Immature natural killer cell (primary cell): Measurements from ENCODE around the gene PEAR1. TPM values are rescaled to one million over a fixed set of nuclear protein-coding genes. Genes with fewer than 3 reads are reported as not detected.

Source experiments
- DNase-seq, 3 donors: peaks; one replicate each; pipeline ENCODE4 v3.0.0; 2022; ENCODE audit warnings: mixed read lengths in 1 of 3
- H3K27ac Mint-ChIP-seq, 6 donors: one replicate each; pipeline ENCODE4 v1.8.0; 2020; ENCODE audit warnings: mixed read lengths in 6 of 6, mild to moderate bottlenecking in 5 of 6, inconsistent platforms in 4 of 6, moderate library complexity in 3 of 6
- H3K27me3 Mint-ChIP-seq, 3 donors: one replicate each; pipeline ENCODE4 v1.8.0; 2020 to 2021; ENCODE audit warnings: low read depth in 3 of 3, mild to moderate bottlenecking in 3 of 3, mixed read lengths in 3 of 3, moderate library complexity in 3 of 3, inconsistent platforms in 1 of 3
- H3K36me3 Mint-ChIP-seq, 3 donors: one replicate each; pipeline ENCODE4 v1.8.0; 2020; ENCODE audit warnings: mixed read lengths in 3 of 3, inconsistent platforms in 2 of 3, mild to moderate bottlenecking in 2 of 3
- H3K4me1 Mint-ChIP-seq, 2 donors: one replicate each; pipeline ENCODE4 v1.8.0; 2020; ENCODE audit warnings: inconsistent platforms in 2 of 2, mild to moderate bottlenecking in 2 of 2, mixed read lengths in 2 of 2, moderate library complexity in 1 of 2
- H3K4me3 Mint-ChIP-seq, 5 donors: one replicate each; pipeline ENCODE4 v1.8.0; 2020; ENCODE audit warnings: mild to moderate bottlenecking in 5 of 5, mixed read lengths in 5 of 5, inconsistent platforms in 3 of 5, moderate library complexity in 3 of 5
- H3K9me3 Mint-ChIP-seq, 6 donors: one replicate each; pipeline ENCODE4 v1.8.0; 2020; ENCODE audit warnings: mild to moderate bottlenecking in 6 of 6, mixed read lengths in 6 of 6, inconsistent platforms in 4 of 6, moderate library complexity in 3 of 6
- polyA plus RNA-seq, 3 donors: library from polyadenylated mRNA; unstranded; fragments of 300-500 nt; fragmentation: Illumina TruSeq; gene quantifications; one replicate each; pipeline ENCODE4 v1.2.3, GENCODE V29; 2021

The PEAR1 gene
- polyA plus RNA-seq, 3 donors from 2014 or later: 0.28 TPM; not detected in 2

DNA sequence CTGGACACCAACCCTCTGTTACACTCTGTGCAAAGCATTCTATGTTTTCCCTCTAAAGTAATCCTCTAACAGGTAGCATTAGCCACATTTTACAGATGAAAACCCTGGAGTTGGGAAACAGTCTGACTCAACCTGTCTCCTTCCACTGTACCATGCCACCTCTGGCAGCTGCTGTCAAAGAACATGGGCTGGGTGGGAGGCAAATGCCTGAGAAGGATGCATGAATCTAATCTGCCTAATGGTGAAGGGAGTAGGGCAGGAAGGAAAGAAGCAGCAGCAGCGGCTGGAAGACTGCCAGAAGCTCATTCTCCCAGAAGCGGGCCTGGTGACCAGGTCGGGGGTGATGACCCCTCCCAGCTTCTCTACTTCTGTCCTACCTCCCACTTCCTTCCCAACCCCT lies 48.7 kb downstream of the PEAR1 start:
- no peaks in the 10 kb centered on the region for H3K4me1 Mint-ChIP-seq
- H3K9me3 Mint-ChIP-seq: no peaks in the 10 kb centered on the region
- no peaks in the 10 kb centered on the region for H3K36me3 Mint-ChIP-seq
- H3K4me3 Mint-ChIP-seq: no peak overlapping the region
- no peak for DNase-seq
- no peak overlapping the region for H3K27ac Mint-ChIP-seq
- H3K27me3 Mint-ChIP-seq: peaks cover 2 to 4% (median 2%) of the 10 kb centered on the region in 3 donors

DNA sequence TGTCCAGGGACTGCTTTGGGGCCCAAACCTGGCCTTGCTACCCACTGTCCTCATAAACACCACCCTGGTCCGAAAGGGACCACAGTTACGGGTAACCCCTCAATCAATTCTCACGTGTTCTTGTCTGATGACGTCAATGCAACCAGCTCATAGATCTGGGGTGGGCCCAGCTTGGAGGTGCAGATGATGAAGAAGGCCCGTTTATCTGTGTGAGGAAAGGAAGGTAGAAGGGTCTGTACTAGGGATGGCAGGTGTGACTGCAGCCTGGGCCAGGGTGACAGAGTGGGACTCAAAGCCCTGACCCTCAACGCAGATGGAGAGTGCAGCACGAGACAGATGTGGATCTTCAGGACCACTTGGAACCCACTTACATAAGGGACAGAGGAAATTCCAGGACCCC lies 49.1 kb downstream of the PEAR1 start:
- Mint-ChIP-seq H3K27me3 (peaks cover 2 to 4% (median 2%) of the 10 kb centered on the region in 3 donors), H3K9me3 (no peaks in the 10 kb centered on the region), H3K36me3 (no peaks in the 10 kb centered on the region), H3K4me1 (no peaks in the 10 kb centered on the region), H3K4me3 (no peak overlapping the region), H3K27ac (no peak overlapping the region)
- DNase-seq: no peak

DNA sequence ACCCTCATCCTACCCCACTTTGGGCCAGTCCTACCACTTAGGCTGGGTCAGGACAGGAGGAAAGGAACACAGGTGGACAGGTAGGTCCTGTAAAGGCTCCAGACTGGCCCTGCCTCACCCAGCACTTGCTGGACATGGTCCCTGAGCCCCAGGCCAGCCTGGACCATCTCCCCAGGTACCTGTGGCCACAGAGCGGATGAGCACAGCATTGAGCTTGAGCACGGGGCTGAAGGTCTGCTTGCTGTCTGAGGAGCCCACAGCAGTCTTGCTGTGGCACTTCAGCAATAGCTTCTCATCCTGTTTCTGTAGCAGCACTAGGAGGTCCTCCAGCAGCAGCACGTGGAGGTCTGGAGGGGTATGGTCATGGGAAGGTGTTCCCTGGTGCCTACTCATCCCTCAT lies 50.2 kb downstream of the PEAR1 start:
- Mint-ChIP-seq H3K9me3 (no peaks in the 10 kb centered on the region), H3K27ac (no peak overlapping the region), H3K36me3 (no peaks in the 10 kb centered on the region), H3K4me3 (no peak overlapping the region), H3K4me1 (no peaks in the 10 kb centered on the region), H3K27me3 (peaks cover 2 to 4% (median 2%) of the 10 kb centered on the region in 3 donors)
- no peak for DNase-seq

DNA sequence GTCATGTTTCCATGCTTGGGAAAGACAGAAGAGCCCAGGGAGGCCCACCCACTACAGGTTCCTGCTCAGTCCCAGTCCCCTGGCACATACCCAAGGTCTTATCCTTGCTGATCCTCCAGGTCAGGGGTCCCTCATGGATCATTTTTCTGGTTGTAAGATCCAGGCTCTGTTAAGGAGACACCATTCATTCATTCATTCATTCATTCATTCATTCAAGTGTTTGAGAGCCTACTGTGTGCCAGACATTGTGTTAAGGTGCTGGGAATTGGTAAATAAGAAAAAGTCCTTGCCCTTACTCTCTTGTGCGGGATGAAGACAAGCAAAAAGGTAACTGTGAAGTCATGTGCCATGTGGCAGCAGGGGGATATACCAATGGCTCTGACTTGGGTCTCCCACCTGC lies 50.8 kb downstream of the PEAR1 start:
- Mint-ChIP-seq H3K4me1 (no peaks in the 10 kb centered on the region), H3K27ac (no peak overlapping the region), H3K36me3 (no peaks in the 10 kb centered on the region)

DNA sequence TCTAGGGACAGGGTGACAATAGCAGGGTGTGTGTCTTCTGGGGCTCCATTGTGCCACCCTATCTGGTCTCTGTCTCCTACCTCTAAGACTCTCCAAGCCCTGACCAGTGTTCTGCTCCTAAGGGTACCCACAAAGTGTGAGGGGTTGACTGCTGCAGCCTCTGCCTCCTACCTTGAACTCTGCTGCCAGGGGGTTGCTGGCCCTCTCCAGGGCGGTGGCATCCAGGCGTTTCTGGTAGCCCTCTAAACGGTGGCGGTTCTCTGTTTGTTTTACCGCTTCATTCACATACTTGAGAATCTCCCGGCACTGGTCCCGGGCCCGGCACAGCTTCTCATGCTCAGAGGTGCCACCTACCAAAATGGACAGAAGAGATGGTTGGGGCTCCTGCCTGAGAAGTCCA lies 51.3 kb downstream of the PEAR1 start:
- H3K4me3 Mint-ChIP-seq: no peak overlapping the region
- H3K27me3 Mint-ChIP-seq: peaks cover 2 to 4% (median 2%) of the 10 kb centered on the region in 3 donors
- DNase-seq: no peak
- H3K9me3 Mint-ChIP-seq: no peaks in the 10 kb centered on the region
- no peaks in the 10 kb centered on the region for H3K4me1 Mint-ChIP-seq
- H3K27ac Mint-ChIP-seq: no peak overlapping the region
- H3K36me3 Mint-ChIP-seq: no peaks in the 10 kb centered on the region

More for the DNA sequence above, 50.8 kb downstream of the PEAR1 start:
- no peaks in the 10 kb centered on the region for H3K9me3 Mint-ChIP-seq
- peaks cover 2 to 4% (median 2%) of the 10 kb centered on the region in 3 donors for H3K27me3 Mint-ChIP-seq
- no peak overlapping the region for H3K4me3 Mint-ChIP-seq
- no peak for DNase-seq

DNA sequence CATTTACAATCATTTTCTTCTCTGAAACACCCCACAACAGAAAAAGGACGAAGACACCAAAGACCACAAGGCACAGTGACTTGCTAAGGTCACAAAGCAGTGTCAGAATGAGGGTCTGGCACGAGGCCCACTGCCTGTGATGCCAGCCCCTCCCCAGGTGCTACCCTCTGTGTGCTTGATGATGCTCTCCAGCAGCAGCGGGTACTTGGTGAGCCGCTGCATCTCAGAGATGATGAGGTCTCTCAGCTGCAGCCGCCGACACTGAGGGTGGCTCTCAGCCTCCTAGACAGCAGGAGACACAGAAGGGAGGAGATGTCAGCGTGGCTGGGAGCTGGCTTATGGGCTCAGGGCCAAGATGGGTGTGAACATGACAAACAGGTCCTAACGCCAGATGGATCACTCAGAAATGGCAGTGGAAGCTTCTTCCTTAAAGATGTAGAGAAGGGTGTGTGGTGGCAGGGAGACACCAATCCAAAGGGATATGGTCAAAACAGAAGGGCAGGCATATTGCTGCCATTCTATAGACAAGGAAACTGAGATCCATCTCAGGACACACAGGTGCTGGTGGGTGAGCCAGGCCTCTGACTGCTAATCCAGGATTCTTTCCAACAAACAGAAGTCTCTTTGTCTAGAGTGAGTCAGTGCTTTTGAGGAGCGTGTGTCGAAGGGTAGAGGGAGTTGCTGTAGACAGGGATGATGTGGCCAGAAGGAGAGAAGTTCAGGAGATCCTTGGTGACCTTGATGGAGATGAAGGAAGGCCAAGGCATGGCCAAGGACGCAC lies 52.6 kb downstream of the PEAR1 start:
- Mint-ChIP-seq H3K27ac (no peak overlapping the region), H3K27me3 (peaks cover 2 to 4% (median 3%) of the 10 kb centered on the region in 3 donors), H3K4me3 (no peak overlapping the region), H3K4me1 (no peaks in the 10 kb centered on the region), H3K36me3 (no peaks in the 10 kb centered on the region), H3K9me3 (no peaks in the 10 kb centered on the region)
- DNase-seq: no peak

DNA sequence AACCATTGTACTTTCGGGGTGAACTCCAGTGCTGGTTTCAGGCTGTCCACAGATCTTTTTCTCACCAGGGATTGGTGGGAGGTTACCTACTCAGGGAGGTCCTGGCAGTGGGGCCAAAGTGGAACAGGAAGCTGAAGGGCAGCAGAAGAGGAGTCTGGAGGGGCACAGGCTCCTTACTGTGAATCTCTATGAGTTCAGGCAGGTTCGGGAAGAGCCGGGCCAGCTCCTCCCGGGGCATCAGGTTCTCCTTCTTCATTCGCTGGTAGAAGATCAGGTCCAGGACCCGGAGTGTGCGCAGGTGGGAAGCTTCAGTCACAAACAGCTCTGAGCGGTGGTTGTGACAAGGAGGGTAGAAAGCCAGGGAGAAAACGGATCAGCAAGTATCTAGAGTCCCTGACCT lies 53.6 kb downstream of the PEAR1 start:
- Mint-ChIP-seq H3K4me1 (no peaks in the 10 kb centered on the region), H3K4me3 (no peak overlapping the region), H3K9me3 (no peaks in the 10 kb centered on the region), H3K27ac (no peak overlapping the region), H3K36me3 (no peaks in the 10 kb centered on the region), H3K27me3 (peaks cover 1 to 4% (median 3%) of the 10 kb centered on the region in 3 donors)
- no peak for DNase-seq

DNA sequence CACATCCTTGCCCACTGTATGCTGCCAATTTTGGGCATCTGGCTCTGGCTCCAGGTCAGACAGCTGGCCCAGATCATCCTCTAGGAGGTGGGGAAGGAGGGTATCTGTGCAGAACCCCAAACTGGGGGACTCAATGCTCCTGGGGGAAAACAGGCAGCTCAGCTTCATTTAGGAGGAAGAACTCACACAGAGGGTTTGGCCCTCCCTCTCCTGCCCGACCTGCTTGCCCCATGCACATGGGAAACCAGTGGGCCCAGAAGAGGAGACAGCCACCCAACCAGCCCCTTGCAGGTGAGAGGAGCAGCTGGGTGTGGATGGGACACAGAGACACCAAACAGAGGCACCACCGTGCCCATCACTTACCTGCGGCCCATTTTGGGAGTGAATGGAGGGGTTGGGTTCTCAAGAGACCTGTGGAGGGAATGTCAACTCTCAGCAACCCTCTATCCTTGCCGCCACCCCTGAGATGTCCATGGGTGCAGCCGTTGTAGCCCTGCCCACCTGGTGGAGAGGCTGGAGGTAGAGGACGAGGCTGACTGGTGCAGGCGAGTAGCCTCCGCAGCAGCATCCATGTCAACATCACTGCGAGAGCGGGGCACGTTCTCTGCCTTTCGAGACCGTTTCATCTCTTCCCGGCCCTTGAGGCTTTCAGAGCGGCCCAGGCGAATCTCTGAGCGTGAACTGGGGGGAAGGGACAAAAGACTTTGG lies 54.5 kb downstream of the PEAR1 start:
- no peak overlapping the region for H3K4me3 Mint-ChIP-seq
- no peaks in the 10 kb centered on the region for H3K9me3 Mint-ChIP-seq
- H3K36me3 Mint-ChIP-seq: no peaks in the 10 kb centered on the region
- no peak overlapping the region for H3K27ac Mint-ChIP-seq
- peaks cover 1 to 4% (median 3%) of the 10 kb centered on the region in 3 donors for H3K27me3 Mint-ChIP-seq
- no peak for DNase-seq
- H3K4me1 Mint-ChIP-seq: no peaks in the 10 kb centered on the region

DNA sequence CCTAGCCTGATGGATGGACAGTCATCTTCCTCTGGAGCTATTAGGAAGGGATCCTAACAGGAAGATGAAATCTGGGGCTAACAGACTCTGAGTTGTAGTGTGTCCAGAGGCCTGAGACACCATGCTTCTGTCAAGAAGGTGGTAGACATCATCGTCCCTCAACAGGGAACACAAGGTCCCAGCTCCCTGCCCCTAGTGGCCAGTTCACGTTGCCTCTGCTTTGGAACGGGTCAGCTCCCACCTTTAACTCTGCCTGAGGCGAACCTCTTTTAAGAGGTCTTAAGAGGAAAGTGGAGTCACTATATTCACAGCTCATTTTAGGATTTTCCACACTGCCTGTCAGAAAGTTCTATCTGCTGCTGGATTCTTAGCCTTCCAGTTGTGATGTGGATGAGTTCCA lies 55.2 kb downstream of the PEAR1 start:
- Mint-ChIP-seq H3K27me3 (peaks cover 1 to 4% (median 3%) of the 10 kb centered on the region in 3 donors), H3K9me3 (no peaks in the 10 kb centered on the region), H3K36me3 (no peaks in the 10 kb centered on the region), H3K4me1 (no peaks in the 10 kb centered on the region), H3K27ac (no peak overlapping the region), H3K4me3 (no peak overlapping the region)
- DNase-seq: no peak

DNA sequence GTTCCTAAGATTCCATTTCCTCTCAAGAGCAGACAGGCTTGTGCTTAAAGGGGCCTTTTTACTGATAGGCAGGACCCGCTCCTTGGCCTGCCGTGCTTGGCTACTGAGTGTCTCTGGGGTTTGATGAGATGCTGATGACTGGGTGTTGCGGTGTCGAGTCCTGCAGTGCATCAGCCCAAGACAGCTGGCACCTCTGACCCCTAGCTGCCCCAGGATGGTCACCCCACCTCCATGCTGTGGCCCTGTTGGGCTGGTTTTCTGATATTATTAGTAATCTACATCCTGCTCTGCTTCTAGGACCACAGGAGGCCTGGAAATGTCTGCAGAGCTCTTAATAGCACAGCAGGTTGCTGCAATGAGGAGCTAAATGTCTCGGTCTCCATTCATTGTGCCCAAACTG lies 55.6 kb downstream of the PEAR1 start:
- no peak for DNase-seq
- Mint-ChIP-seq H3K36me3 (no peaks in the 10 kb centered on the region), H3K4me3 (no peak overlapping the region), H3K9me3 (no peaks in the 10 kb centered on the region), H3K4me1 (no peaks in the 10 kb centered on the region), H3K27me3 (peaks cover 1 to 3% (median 3%) of the 10 kb centered on the region in 3 donors), H3K27ac (no peak overlapping the region)

DNA sequence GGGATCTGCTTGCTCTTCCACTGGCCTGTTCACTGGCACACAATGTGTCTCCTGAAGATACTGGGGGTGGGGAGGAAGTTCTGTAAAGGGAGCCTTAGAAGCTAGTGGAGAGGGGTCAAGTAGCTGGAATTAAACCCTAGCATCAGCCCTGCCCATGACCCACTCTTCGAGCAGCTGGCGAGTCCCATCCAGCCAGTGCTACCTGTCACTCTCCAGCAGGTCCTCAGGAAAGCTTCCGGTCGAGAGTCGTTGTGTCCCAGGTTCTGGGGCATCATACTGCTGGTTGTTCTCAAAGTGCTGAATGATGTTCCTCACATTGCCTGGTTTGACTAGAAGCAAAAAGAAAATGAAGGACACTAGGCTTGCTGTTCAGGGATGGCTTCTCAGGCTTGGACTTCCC lies 57.9 kb downstream of the PEAR1 start:
- Mint-ChIP-seq H3K27me3 (peaks cover 1 to 7% (median 4%) of the 10 kb centered on the region in 3 donors), H3K27ac (no peak overlapping the region), H3K4me3 (no peak overlapping the region), H3K9me3 (no peaks in the 10 kb centered on the region), H3K4me1 (no peaks in the 10 kb centered on the region), H3K36me3 (no peaks in the 10 kb centered on the region)
- DNase-seq: no peak

DNA sequence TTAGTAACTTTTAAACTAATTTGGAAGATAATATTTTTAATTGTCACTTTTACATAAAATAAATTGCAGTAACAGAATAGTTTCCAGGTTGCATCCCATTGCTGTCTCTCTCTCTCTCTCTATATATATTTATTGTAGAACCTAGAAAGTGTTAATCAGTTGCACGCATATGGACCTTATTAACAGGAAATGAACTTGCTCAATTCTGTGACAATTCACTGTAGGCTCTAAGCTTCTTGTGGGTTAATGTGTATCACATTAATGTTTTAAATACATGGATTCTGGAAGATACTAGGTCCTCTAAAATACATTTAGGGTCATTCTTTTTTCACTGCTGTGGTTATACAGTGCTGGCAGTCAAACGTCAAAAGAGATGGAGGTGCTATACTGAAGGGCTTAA lies 60.1 kb downstream of the PEAR1 start:
- Mint-ChIP-seq H3K9me3 (no peaks in the 10 kb centered on the region), H3K4me1 (no peaks in the 10 kb centered on the region)

DNA sequence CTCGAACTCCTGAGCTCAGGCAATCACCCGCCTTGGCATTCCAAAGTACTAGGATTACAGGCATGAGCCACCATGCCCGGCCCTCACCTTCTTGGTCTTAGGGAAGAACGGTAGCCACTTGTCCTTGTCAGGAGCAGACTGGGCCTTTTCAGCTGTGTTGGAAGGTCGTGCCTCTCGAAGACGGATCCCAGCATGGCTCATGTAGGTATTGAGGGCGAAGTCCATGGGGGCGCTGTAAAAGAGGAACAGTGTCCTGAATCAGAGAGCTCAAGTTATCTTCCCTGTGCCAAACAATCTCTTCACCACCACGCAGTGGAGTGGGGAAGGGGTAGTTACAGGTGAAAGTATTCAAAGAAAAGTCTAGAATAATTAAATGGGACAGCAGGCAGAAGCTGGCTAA lies 62.8 kb downstream of the PEAR1 start:
- Mint-ChIP-seq H3K4me1 (no peaks in the 10 kb centered on the region), H3K36me3 (no peaks in the 10 kb centered on the region), H3K9me3 (no peaks in the 10 kb centered on the region), H3K27ac (no peak overlapping the region), H3K4me3 (no peak overlapping the region), H3K27me3 (peaks cover 2 to 11% (median 9%) of the 10 kb centered on the region in 3 donors)
- DNase-seq: no peak

More for the DNA sequence above, 60.1 kb downstream of the PEAR1 start:
- H3K27ac Mint-ChIP-seq: no peak overlapping the region
- H3K4me3 Mint-ChIP-seq: no peak overlapping the region
- DNase-seq: no peak
- no peaks in the 10 kb centered on the region for H3K36me3 Mint-ChIP-seq
- peaks cover 3 to 11% (median 4%) of the 10 kb centered on the region in 3 donors for H3K27me3 Mint-ChIP-seq

DNA sequence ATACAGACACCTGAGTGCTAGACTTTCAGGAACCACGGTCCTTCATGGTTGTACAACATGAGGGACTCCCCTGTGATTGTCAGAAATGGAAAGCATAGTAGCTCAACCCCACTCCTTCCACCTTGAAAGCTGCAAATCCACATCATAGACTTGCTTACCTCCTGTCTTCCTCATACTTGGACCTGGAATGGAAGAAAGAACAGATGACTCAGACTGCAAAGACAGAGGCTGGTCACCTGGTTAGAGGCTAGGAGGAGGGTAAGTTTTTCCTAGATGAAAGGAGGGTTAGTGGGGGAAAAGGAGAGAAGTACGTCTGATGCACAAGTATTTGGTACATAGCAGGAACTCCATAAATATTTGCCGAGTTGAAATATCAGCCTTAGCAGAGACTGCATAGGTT lies 64.1 kb downstream of the PEAR1 start:
- peaks cover 2 to 13% (median 9%) of the 10 kb centered on the region in 3 donors for H3K27me3 Mint-ChIP-seq
- H3K36me3 Mint-ChIP-seq: no peaks in the 10 kb centered on the region
- no peak for DNase-seq
- H3K9me3 Mint-ChIP-seq: no peaks in the 10 kb centered on the region
- H3K4me1 Mint-ChIP-seq: no peaks in the 10 kb centered on the region
- no peak overlapping the region for H3K4me3 Mint-ChIP-seq
- no peak overlapping the region for H3K27ac Mint-ChIP-seq
